ENCODE results near the gene MAS1. TPM values are rescaled to one million over a fixed set of nuclear protein-coding genes. Genes with fewer than 3 reads are reported as not detected.

MAS1 gene
- total and polyA plus RNA-seq, 9 donors, result 0.04 to 0.38 (median 0.10) TPM; not detected in 1

- Histone ChIP-seq H3K4me1 (ENCODE audit: insufficient read depth) (no peaks in the 10 kb centered on the region), H3K27ac (no peak overlapping the region), H3K4me3 (no peak overlapping the region), H3K9me3 (no peaks in the 10 kb centered on the region), H3K27me3 (no peaks in the 10 kb centered on the region), H3K36me3 (no peaks in the 10 kb centered on the region)
- TF ChIP-seq EP300 (IDR thresholded peaks at IDR 0.05), result no peak
- no peak for TF ChIP-seq POLR2A (IDR thresholded peaks at IDR 0.05)
- TF ChIP-seq CTCF (IDR thresholded peaks at IDR 0.05), result no peak
- intact Hi-C loops (cut with DNase I), result no loop called here
- 77 to 82% (median 79%) methylated on average over 4 of the region's 4 CpGs for WGBS, 3 donors
- DNase-seq, result no peak
These were observed 15.6 kb upstream of the MAS1 start for GRCh38 chr6:159875194-159875593.

GRCh38 chr6:159876242-159876641 is 14.5 kb upstream of the MAS1 start:
- no peak overlapping the region for H3K27ac ChIP-seq
- H3K27me3 ChIP-seq, result no peaks in the 10 kb centered on the region
- no peak overlapping the region for H3K4me3 ChIP-seq
- 73 to 87% (median 80%) methylated on average over 3 of the region's 3 CpGs for WGBS, 3 donors
- no peak for TF ChIP-seq CTCF (IDR thresholded peaks at IDR 0.05)
- no peak for TF ChIP-seq EP300 (IDR thresholded peaks at IDR 0.05)
- no peak for TF ChIP-seq POLR2A (IDR thresholded peaks at IDR 0.05)
- intact Hi-C loops (cut with DNase I), result no loop called here
- H3K9me3 ChIP-seq, result no peaks in the 10 kb centered on the region
- no peak for DNase-seq
- H3K4me1 ChIP-seq (ENCODE audit: insufficient read depth), result no peaks in the 10 kb centered on the region
- H3K36me3 ChIP-seq, result no peaks in the 10 kb centered on the region

- no peaks in the 10 kb centered on the region for H3K36me3 ChIP-seq
These were observed 13.5 kb upstream of the MAS1 start for GRCh38 chr6:159877256-159877808.

GRCh38 chr6:159878341-159878740 is 12.4 kb upstream of the MAS1 start:
- WGBS, 3 donors, result 82 to 88% (median 83%) methylated on average over 8 of the region's 8 CpGs
- no peaks in the 10 kb centered on the region for H3K4me1 ChIP-seq (ENCODE audit: insufficient read depth)
- no peaks in the 10 kb centered on the region for H3K9me3 ChIP-seq
- no peaks in the 10 kb centered on the region for H3K27me3 ChIP-seq
- intact Hi-C loops (cut with DNase I), result no loop called here
- H3K4me3 ChIP-seq, result no peak overlapping the region
- H3K27ac ChIP-seq, result no peak overlapping the region
- TF ChIP-seq EP300 (IDR thresholded peaks at IDR 0.05) (no peak), POLR2A (IDR thresholded peaks at IDR 0.05) (no peak), CTCF (IDR thresholded peaks at IDR 0.05) (no peak)
- H3K36me3 ChIP-seq, result no peaks in the 10 kb centered on the region
- DNase-seq, result no peak

More at GRCh38 chr6:159877256-159877808, 13.5 kb upstream of the MAS1 start:
- Histone ChIP-seq H3K4me1 (ENCODE audit: insufficient read depth) (no peaks in the 10 kb centered on the region), H3K4me3 (no peak overlapping the region), H3K27me3 (no peaks in the 10 kb centered on the region), H3K9me3 (no peaks in the 10 kb centered on the region), H3K27ac (no peak overlapping the region)
- 82 to 91% (median 86%) methylated on average over 5 of the region's 5 CpGs for WGBS, 3 donors
- TF ChIP-seq POLR2A (IDR thresholded peaks at IDR 0.05), result no peak
- no peak for TF ChIP-seq EP300 (IDR thresholded peaks at IDR 0.05)
- TF ChIP-seq CTCF (IDR thresholded peaks at IDR 0.05), result no peak
- DNase-seq, result no peak
- intact Hi-C loops (cut with DNase I), result no loop called here

All from ovary (tissue), 9 donors.